Panc1 (cell line): Measurements from ENCODE around the gene ERG28. TPM values are rescaled to one million over a fixed set of nuclear protein-coding genes. Genes with fewer than 3 reads are reported as not detected.

Experiments used
- ATAC-seq: fragments of 200-7000 bp; cut with Tn5 transposase; 2 replicates; pipeline ENCODE4 v1.9.1; 2020; ENCODE audit warnings: mild to moderate bottlenecking, moderate library complexity
- BruUV-seq: library from RNA; stranded (reverse); fragments of 400-500 nt; replicated peaks from 2 replicates; lab custom pipeline; 2021; lab: Mats Ljungman, UMichigan
- CTCF ChIA-PET: fragments of 300-600 bp; sonication (Branson Sonifier 250); formaldehyde crosslinking; loops from one replicate; lab custom pipeline; 2022; ENCODE audit warnings: antibody characterized with exemption; lab: Charles Lee
- POLR2A ChIA-PET: fragments of 300-600 bp; sonication (Branson Sonifier 250); formaldehyde crosslinking; loops from one replicate; lab custom pipeline; 2022; ENCODE audit warnings: antibody characterized with exemption; lab: Charles Lee
- DNase-seq: peaks from one replicate; pipeline ENCODE4 v3.0.0-alpha.2; 2010; ENCODE audit warnings: low read depth, low spot score
- H3K27ac ChIP-seq: 2 replicates; pipeline ENCODE4 v1.5.1; 2011; ENCODE audit warnings: mild to moderate bottlenecking, low read length, inconsistent platforms
- H3K27me3 ChIP-seq: fragments of 200-500 bp; sonication (Bioruptor generic); 2 replicates; pipeline ENCODE4 v1.6.0; 2014; ENCODE audit warnings: low read length, inconsistent platforms; ENCODE audit not compliant: control insufficient read depth, insufficient read depth
- H3K36me3 ChIP-seq: fragments of 200-500 bp; sonication (Bioruptor generic); 2 replicates; pipeline ENCODE4 v1.5.1; 2014; ENCODE audit warnings: inconsistent platforms, mild to moderate bottlenecking, low read length, moderate library complexity; ENCODE audit not compliant: control insufficient read depth, insufficient read depth
- H3K4me1 ChIP-seq: 2 replicates; pipeline ENCODE4 v1.5.1; 2011; ENCODE audit warnings: inconsistent platforms, mild to moderate bottlenecking, low read length, moderate library complexity; ENCODE audit not compliant: control insufficient read depth, insufficient read depth
- H3K4me3 ChIP-seq, 2 experiments: 2 replicates each; pipeline ENCODE4 v1.5.1; 2011 to 2012; ENCODE audit warnings: low read depth in 2 of 2, low read length in 2 of 2, mild to moderate bottlenecking in 2 of 2, inconsistent platforms in 1 of 2, moderate library complexity in 1 of 2
- H3K9me3 ChIP-seq: fragments of 200-500 bp; sonication (Bioruptor generic); 2 replicates; pipeline ENCODE4 v1.5.1; 2014; ENCODE audit warnings: low read depth, mild to moderate bottlenecking, inconsistent platforms, low read length, moderate library complexity; ENCODE audit not compliant: control insufficient read depth, insufficient read depth
- POLR2AphosphoS5 ChIP-seq: IDR thresholded peaks from 2 replicates; pipeline ENCODE4 v1.6.1; 2012; ENCODE audit warnings: mild to moderate bottlenecking, low read depth, low read length, moderate library complexity
- SIN3A ChIP-seq: IDR thresholded peaks from 2 replicates; pipeline ENCODE4 v1.6.1; 2012; ENCODE audit warnings: low read depth, mild to moderate bottlenecking, low read length, moderate library complexity, borderline replicate concordance; ENCODE audit not compliant: insufficient read depth
- TCF7L2 ChIP-seq: IDR thresholded peaks from 2 replicates; pipeline ENCODE4 v1.6.1; 2011; ENCODE audit warnings: mild to moderate bottlenecking, low read depth, low read length, inconsistent platforms
- in situ Hi-C: cut with HindIII; loops from 2 replicates; pipeline ENCODE4 v1.10.0; 2016; ENCODE audit warnings: low sequenced_read_pairs, low pct_unique_long_range_greater_than_20kb
- intact Hi-C: fragments of 100-400 bp; cut with micrococcal nuclease; formaldehyde crosslinking; loops from one replicate; pipeline ENCODE4 v1.10.0; 2022; ENCODE audit not compliant: unreplicated experiment
- total RNA-seq: library from RNA; stranded (reverse); gene quantifications from one replicate; pipeline ENCODE4 v1.2.1, GENCODE V29; 2021; ENCODE audit not compliant: unreplicated experiment
- TF ChIP-seq, protein P1 (sequence below): fragments of 450-650 bp; IDR thresholded peaks from 2 replicates; pipeline ENCODE4 v1.5.1; 2017; ENCODE audit warnings: mild to moderate bottlenecking
- TF ChIP-seq, protein P2 (sequence below), 2 experiments: IDR thresholded peaks; 2 replicates each; pipeline ENCODE4 v1.6.1; 2011 to 2012; ENCODE audit warnings: low read depth in 2 of 2, control low read depth in 1 of 2, low read length in 1 of 2, mild to moderate bottlenecking in 1 of 2, moderate library complexity in 1 of 2; ENCODE audit not compliant: insufficient read depth in 1 of 2

Gene ERG28
- total RNA-seq, 1 experiment from 2014 or later: 23.1 TPM

DNA sequence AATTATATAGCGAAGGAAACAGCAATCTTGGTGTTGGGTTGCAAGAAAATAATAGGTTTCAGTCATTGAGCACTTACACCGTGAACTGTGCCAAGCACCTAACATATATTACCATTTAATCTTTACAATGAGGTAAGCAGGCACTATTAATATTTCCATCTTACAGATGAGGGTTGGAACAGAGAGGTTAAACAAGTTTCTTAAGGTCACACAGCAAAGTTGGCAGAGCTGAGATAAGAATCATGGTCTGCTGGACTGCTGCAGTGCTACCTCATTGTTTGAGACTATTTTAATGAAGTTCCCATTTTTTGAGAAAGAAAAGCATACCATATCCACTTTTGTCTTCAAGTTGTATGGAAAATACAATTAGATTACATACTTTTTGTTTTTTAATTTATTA, 1.7 kb downstream of the ERG28 start:
- no peak overlapping the region for H3K4me3 ChIP-seq
- TF ChIP-seq, protein P1, sequence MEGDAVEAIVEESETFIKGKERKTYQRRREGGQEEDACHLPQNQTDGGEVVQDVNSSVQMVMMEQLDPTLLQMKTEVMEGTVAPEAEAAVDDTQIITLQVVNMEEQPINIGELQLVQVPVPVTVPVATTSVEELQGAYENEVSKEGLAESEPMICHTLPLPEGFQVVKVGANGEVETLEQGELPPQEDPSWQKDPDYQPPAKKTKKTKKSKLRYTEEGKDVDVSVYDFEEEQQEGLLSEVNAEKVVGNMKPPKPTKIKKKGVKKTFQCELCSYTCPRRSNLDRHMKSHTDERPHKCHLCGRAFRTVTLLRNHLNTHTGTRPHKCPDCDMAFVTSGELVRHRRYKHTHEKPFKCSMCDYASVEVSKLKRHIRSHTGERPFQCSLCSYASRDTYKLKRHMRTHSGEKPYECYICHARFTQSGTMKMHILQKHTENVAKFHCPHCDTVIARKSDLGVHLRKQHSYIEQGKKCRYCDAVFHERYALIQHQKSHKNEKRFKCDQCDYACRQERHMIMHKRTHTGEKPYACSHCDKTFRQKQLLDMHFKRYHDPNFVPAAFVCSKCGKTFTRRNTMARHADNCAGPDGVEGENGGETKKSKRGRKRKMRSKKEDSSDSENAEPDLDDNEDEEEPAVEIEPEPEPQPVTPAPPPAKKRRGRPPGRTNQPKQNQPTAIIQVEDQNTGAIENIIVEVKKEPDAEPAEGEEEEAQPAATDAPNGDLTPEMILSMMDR: no peak
- TF ChIP-seq TCF7L2: no peak
- no peak for TF ChIP-seq SIN3A
- no peak for TF ChIP-seq POLR2AphosphoS5
- TF ChIP-seq, protein P2, sequence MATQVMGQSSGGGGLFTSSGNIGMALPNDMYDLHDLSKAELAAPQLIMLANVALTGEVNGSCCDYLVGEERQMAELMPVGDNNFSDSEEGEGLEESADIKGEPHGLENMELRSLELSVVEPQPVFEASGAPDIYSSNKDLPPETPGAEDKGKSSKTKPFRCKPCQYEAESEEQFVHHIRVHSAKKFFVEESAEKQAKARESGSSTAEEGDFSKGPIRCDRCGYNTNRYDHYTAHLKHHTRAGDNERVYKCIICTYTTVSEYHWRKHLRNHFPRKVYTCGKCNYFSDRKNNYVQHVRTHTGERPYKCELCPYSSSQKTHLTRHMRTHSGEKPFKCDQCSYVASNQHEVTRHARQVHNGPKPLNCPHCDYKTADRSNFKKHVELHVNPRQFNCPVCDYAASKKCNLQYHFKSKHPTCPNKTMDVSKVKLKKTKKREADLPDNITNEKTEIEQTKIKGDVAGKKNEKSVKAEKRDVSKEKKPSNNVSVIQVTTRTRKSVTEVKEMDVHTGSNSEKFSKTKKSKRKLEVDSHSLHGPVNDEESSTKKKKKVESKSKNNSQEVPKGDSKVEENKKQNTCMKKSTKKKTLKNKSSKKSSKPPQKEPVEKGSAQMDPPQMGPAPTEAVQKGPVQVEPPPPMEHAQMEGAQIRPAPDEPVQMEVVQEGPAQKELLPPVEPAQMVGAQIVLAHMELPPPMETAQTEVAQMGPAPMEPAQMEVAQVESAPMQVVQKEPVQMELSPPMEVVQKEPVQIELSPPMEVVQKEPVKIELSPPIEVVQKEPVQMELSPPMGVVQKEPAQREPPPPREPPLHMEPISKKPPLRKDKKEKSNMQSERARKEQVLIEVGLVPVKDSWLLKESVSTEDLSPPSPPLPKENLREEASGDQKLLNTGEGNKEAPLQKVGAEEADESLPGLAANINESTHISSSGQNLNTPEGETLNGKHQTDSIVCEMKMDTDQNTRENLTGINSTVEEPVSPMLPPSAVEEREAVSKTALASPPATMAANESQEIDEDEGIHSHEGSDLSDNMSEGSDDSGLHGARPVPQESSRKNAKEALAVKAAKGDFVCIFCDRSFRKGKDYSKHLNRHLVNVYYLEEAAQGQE (IDR thresholded peaks at IDR 0.05; ENCODE audit: insufficient read depth in 1 of 2, low read depth in 2 of 2, low read length in 1 of 2): no peak
- peaks cover 5% of the 10 kb centered on the region; the same call in 1 of the 2 replicates for H3K4me1 ChIP-seq
- intact Hi-C loops (no loop called here), in situ Hi-C loops (no loop called here)
- ChIA-PET CTCF (no interaction called here), POLR2A (interaction anchor here (0.6 kb wide), 1 partner anchor 964 kb away, joined by 3 read pairs; no protein-coding TSS in a partner anchor)
- H3K27ac ChIP-seq: no peak overlapping the region
- no peaks in the 10 kb centered on the region for H3K27me3 ChIP-seq
- DNase-seq: no peak
- no peaks in the 10 kb centered on the region for H3K9me3 ChIP-seq
- peaks cover 3% of the 10 kb centered on the region; the same call in 1 of the 2 replicates for H3K36me3 ChIP-seq
- no TSS peak for BruUV-seq
- no peak for ATAC-seq

DNA sequence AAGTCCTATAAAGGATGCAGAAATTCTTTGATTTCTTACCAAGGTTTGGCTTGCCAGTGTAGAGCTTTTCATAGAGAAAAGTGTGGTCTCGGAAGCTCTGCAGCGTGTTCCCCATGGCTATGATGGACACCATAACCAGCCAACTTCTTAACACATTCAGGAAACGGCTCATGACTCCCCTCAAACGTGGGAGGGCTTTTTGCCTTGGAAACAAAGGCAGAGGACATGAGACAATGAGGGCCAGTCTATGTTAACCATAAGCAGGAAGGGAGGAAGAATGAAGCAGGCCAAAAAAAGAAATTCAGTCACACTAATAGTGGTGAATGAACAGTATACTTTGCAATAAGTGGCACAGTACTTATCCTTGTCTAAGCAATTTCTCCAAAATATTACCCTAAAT, 3.3 kb downstream of the ERG28 start:
- TF ChIP-seq, protein P2 (IDR thresholded peaks at IDR 0.05; ENCODE audit: insufficient read depth in 1 of 2, low read depth in 2 of 2, low read length in 1 of 2): no peak
- TF ChIP-seq POLR2AphosphoS5: no peak
- no peak for TF ChIP-seq TCF7L2
- TF ChIP-seq, protein P1: no peak
- TF ChIP-seq SIN3A: no peak
- H3K4me1 ChIP-seq: 0 out of 2 replicates have a peak, but pooled peaks cover 2% of the 10 kb centered on the region
- ATAC-seq (no peak), DNase-seq (no peak)
- peaks cover 3% of the 10 kb centered on the region; the same call in 1 of the 2 replicates for H3K36me3 ChIP-seq
- no peaks in the 10 kb centered on the region for H3K9me3 ChIP-seq
- H3K27ac ChIP-seq: no peak overlapping the region
- POLR2A ChIA-PET: no interaction called here
- H3K27me3 ChIP-seq: no peaks in the 10 kb centered on the region
- intact Hi-C loops (no loop called here), in situ Hi-C loops (no loop called here)
- no TSS peak for BruUV-seq
- CTCF ChIA-PET: interaction anchor here (3.5 kb wide), 1 partner anchor 79 kb away, joined by 18 read pairs; the partner anchor contains the start of gene FLVCR2
- no peak overlapping the region for H3K4me3 ChIP-seq
